ENCODE data around the gene CDC42BPG.
A peak's percentile ranks its signal among the peaks of the same experiment; 100 is the strongest.
"Not testable (repeated sequence)": the region's sequence is repeated elsewhere in the genome, so short reads cannot be mapped to it uniquely, and the experiment has no call there.

The CDC42BPG gene

GRCh38 chr11:64833198-64833502 lies 11.3 kb downstream of the CDC42BPG start:
- DNase-seq = no peak

GRCh38 chr11:64832467-64833197 lies 11.8 kb downstream of the CDC42BPG start:
- DNase-seq = no peak

GRCh38 chr11:64831411-64831891 lies 13.0 kb downstream of the CDC42BPG start:
- no peak for DNase-seq

- DNase-seq = no peak
Measured at GRCh38 chr11:64829536-64830251, 14.8 kb downstream of the CDC42BPG start.

- no peak for DNase-seq
Measured at GRCh38 chr11:64827451-64827839, 17.0 kb downstream of the CDC42BPG start.

- no peak for DNase-seq
Measured at GRCh38 chr11:64826578-64827450, 17.6 kb downstream of the CDC42BPG start.

- no peak for DNase-seq
Measured at GRCh38 chr11:64826062-64826461, 18.4 kb downstream of the CDC42BPG start.

- DNase-seq = no peak
Measured at GRCh38 chr11:64823568-64824119, 20.8 kb downstream of the CDC42BPG start.

- no peak for DNase-seq
Measured at GRCh38 chr11:64817476-64817875, 27.0 kb downstream of the CDC42BPG start.

GRCh38 chr11:64815433-64815832 lies 29.0 kb downstream of the CDC42BPG start:
- DNase-seq = not testable (repeated sequence)

GRCh38 chr11:64814712-64815187 lies 29.7 kb downstream of the CDC42BPG start:
- DNase-seq = no peak

GRCh38 chr11:64813826-64814225 lies 30.6 kb downstream of the CDC42BPG start:
- DNase-seq = no peak

GRCh38 chr11:64810891-64811272 lies 33.6 kb downstream of the CDC42BPG start:
- no peak for DNase-seq

GRCh38 chr11:64810271-64810890 lies 34.1 kb downstream of the CDC42BPG start, which contains the start of gene MEN1:
Gene MEN1 (minus strand): TSS chr11:64810551. CDS start chr11:64810109, 442 bp downstream.
- DNase-seq = peak; percentile 95

GRCh38 chr11:64809781-64810241 lies 34.6 kb downstream of the CDC42BPG start:
- DNase-seq = no peak

GRCh38 chr11:64805481-64805880 lies 39.0 kb downstream of the CDC42BPG start:
- DNase-seq = no peak

- DNase-seq = no peak
Measured at GRCh38 chr11:64804346-64805210, 39.9 kb downstream of the CDC42BPG start.

GRCh38 chr11:64803846-64804345 lies 40.6 kb downstream of the CDC42BPG start:
- peak; percentile 62 for DNase-seq

GRCh38 chr11:64803158-64803845 lies 41.2 kb downstream of the CDC42BPG start, which contains the start of gene MAP4K2:
Gene MAP4K2 (minus strand): TSS chr11:64803214. CDS start chr11:64803149, 65 bp downstream.
- peak; percentile 67 for DNase-seq

Data from kidney glomerular epithelial cell (primary cell).